ENCODE measurements around the gene USP19.

The USP19 gene

GRCh38 chr3:49124991-49125670 lies 4.5 kb upstream of the USP19 start:
- ChIA-PET POLR2A (ENCODE audit: low non-redundant PET) (no interaction called here), CTCF (no interaction called here)
- TF ChIP-seq CTCF (conservative IDR thresholded peaks at IDR 0.05; ENCODE audit: low read depth): no peak
- H3K27ac ChIP-seq: no peak overlapping the region
- DNase-seq (ENCODE audit: low spot score): no peak

GRCh38 chr3:49124203-49124602 lies 3.6 kb upstream of the USP19 start:
- ChIA-PET CTCF (no interaction called here), POLR2A (ENCODE audit: low non-redundant PET) (no interaction called here)
- TF ChIP-seq CTCF (conservative IDR thresholded peaks at IDR 0.05; ENCODE audit: low read depth): no peak
- H3K27ac ChIP-seq: no peak overlapping the region
- no peak for DNase-seq (ENCODE audit: low spot score)

GRCh38 chr3:49123687-49124086 lies 3.1 kb upstream of the USP19 start:
- POLR2A ChIA-PET (ENCODE audit: low non-redundant PET): no interaction called here
- TF ChIP-seq CTCF (conservative IDR thresholded peaks at IDR 0.05; ENCODE audit: low read depth): no peak
- DNase-seq (ENCODE audit: low spot score): no peak
- CTCF ChIA-PET: no interaction called here
- H3K27ac ChIP-seq: no peak overlapping the region

- no peak for TF ChIP-seq CTCF (conservative IDR thresholded peaks at IDR 0.05; ENCODE audit: low read depth)
- H3K27ac ChIP-seq: no peak overlapping the region; the same call in 1 of the 2 replicates
- no peak for DNase-seq (ENCODE audit: low spot score)
- ChIA-PET POLR2A (ENCODE audit: low non-redundant PET) (no interaction called here), CTCF (no interaction called here)
Measured at GRCh38 chr3:49122886-49123545, 2.4 kb upstream of the USP19 start.

- POLR2A ChIA-PET (ENCODE audit: low non-redundant PET): no interaction called here
- no peak overlapping the region; the same call in 1 of the 2 replicates for H3K27ac ChIP-seq
- no peak for TF ChIP-seq CTCF (conservative IDR thresholded peaks at IDR 0.05; ENCODE audit: low read depth)
- no peak for DNase-seq (ENCODE audit: low spot score)
- CTCF ChIA-PET: no interaction called here
Measured at GRCh38 chr3:49122451-49122850, 1.8 kb upstream of the USP19 start.

GRCh38 chr3:49122022-49122421 lies 1.4 kb upstream of the USP19 start:
- ChIA-PET CTCF (no interaction called here), POLR2A (ENCODE audit: low non-redundant PET) (no interaction called here)
- TF ChIP-seq CTCF (conservative IDR thresholded peaks at IDR 0.05; ENCODE audit: low read depth): no peak
- H3K27ac ChIP-seq: peak overlapping the region; percentile 95
- no peak for DNase-seq (ENCODE audit: low spot score)
